Adrenal gland (tissue), 12 donors: ENCODE results near the gene PTMA. TPM values are rescaled to one million over a fixed set of nuclear protein-coding genes. Genes with fewer than 3 reads are reported as not detected.

ENCODE experiments used
- DNase-seq, 7 donors: peaks; one replicate each; pipeline ENCODE4 v3.0.0-alpha.2; 2019 to 2020
- H3K27ac ChIP-seq, 5 donors: fragments of 200-600 bp; sonication (generic) in 4 of 5; 1 replicate in 3 of 5; 2 replicates in 2 of 5; pipeline versions ENCODE4 v1.5.1 to v1.8.0; 2016 to 2020; ENCODE audit warnings: mild to moderate bottlenecking in 1 of 5
- H3K27me3 ChIP-seq: fragments of 200-600 bp; 2 replicates; pipeline ENCODE4 v1.8.0; 2021
- H3K36me3 ChIP-seq, 2 donors: fragments of 200-600 bp; replicated peaks in 1 of 2; 1 replicate in 1 of 2; 2 replicates in 1 of 2; pipeline versions ENCODE4 v1.5.1 to v1.8.0; 2018 to 2022
- H3K4me1 ChIP-seq, 2 donors: fragments of 200-600 bp; replicated peaks in 1 of 2; 1 replicate in 1 of 2; 2 replicates in 1 of 2; pipeline versions ENCODE4 v1.5.1 to v1.8.0; 2018 to 2021
- H3K4me3 ChIP-seq, 4 donors: fragments of 200-600 bp; sonication (generic) in 3 of 4; one replicate each; pipeline ENCODE4 v1.5.1; 2016 to 2018
- H3K9me3 ChIP-seq, 3 donors: fragments of 200-600 bp; sonication (generic) in 1 of 3; replicated peaks in 1 of 3; 1 replicate in 2 of 3; 2 replicates in 1 of 3; pipeline versions ENCODE4 v1.5.1 to v1.8.0; 2016 to 2021
- POLR2A ChIP-seq, 2 donors: fragments of 450-650 bp; IDR thresholded peaks; one replicate each; pipeline ENCODE4 v1.6.1; 2017; ENCODE audit warnings: antibody characterized with exemption in 2 of 2, mild to moderate bottlenecking in 2 of 2, moderate library complexity in 1 of 2
- WGBS, 4 donors: extraction: QIAGEN DNeasy Blood & Tissue Kit in 2 of 4; methylation state at CpG; one replicate each; pipeline versions ENCODE4 v1.1.5 to v1.1.7; 2013 to 2017; 5-methylcytosine and 5-hydroxymethylcytosine counted together
- intact Hi-C, 2 donors: fragments of 100-400 bp; cut with DNase I; formaldehyde crosslinking; loops; one replicate each; pipeline versions ENCODE4 v1.14.1 to v1.15.0; 2022 to 2023
- polyA plus RNA-seq, 3 donors: library from polyadenylated mRNA; stranded (reverse); fragments of 200-250 nt in 2 of 3; fragments of 350-450 nt in 1 of 3; fragmentation: Illumina TruSeq in 1 of 3; extraction: RNeasy Lipid Tissue Mini Kit (QIAGEN cat#74804) in 1 of 3; gene quantifications; one replicate each; pipeline ENCODE4 v1.2.3, GENCODE V29; 2013 to 2014
- total RNA-seq, 9 donors: library from RNA; depleted of rRNA in 4 of 9; stranded (reverse); fragments of >200 nt in 4 of 9; fragments of 120-200 nt in 1 of 9; fragmentation: NEBNext Ultra II Directional in 1 of 9; extraction: Animal tissue kit (Norgen Biotek cat#: 25700) in 1 of 9; gene quantifications; one replicate each; pipeline versions ENCODE4 v1.1.0 to v1.2.4, GENCODE V29; 2013 to 2023
- TF ChIP-seq, protein P1 (sequence below), 6 experiments: fragments of 450-650 bp in 4 of 6; fragments of 200-600 bp in 2 of 6; sonication (generic) in 1 of 6; IDR thresholded peaks; 1 replicate in 5 of 6; 2 replicates in 1 of 6; pipeline versions ENCODE4 v1.5.1 to v1.8.0; 2016 to 2021; ENCODE audit warnings: antibody characterized with exemption in 6 of 6, mild to moderate bottlenecking in 2 of 6, moderate library complexity in 1 of 6
- donor health status: healthy with polysubstance abuse.
- donor health status: Bipolar disorder and iron deficiency.
- donor health status: DM: yes; HTN: yes; CAD: no.
- donor health status: DM: no; HTN: no; CAD: no.
- donor health status: DM: no; HTN: no; CAD: no.
- donor health status: DM: yes; HTN: yes; CAD: no.

Gene PTMA
- total and polyA plus RNA-seq, 12 donors: 346 to 1,198 (median 504) TPM

DNA sequence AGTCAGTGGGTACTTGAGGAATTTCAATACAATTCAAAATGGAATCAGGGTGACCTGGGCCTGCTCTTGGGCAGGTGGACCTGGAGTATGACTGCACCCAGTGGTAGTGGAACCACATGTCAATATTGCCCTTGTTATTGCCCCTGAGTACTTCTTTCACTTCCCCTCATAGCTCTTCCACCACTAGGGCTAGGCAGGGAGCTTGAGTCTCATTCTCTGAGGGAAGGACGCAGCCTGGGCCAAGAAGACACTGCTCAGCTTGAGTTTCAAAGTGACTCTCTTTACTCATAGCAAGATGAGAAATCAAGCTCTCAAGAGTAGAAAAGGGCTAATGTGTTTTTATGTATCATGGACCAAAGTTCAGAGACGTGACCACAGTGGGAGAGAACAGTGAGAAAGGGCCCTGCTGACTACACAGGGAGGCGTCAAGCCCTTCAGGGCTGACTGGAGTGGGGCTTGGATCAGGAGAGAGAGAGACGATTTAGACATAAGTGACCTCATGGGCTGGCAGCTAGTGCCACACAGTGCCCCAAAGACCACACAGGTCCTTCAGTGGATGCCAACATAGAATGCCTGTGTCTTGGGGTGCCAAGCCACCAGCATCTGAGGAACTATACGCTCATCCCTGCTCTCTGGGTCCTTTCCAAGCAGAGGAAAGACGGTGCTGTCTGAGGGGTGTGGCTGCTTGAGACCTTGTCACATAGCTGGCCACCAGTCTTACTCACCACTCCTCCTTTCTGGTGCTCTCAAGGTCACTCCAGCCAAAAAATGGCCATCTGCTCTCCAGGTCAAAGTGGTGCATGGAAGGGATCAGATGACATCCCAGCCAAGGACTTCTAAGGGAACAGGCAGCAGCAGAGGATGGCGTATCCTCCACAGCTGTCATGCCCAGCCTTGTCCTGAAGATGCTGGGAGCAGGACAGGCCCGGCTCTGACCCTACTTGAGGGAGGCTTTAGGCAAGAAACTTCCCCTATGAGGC lies 13.0 kb downstream of the PTMA start:
- no peaks in the 10 kb centered on the region for H3K36me3 ChIP-seq
- WGBS, 4 donors: 71 to 84% (median 73%) methylated on average over 7 to 8 of the region's 8 CpGs
- DNase-seq: peak in 4 of 7 donors; percentile 26 to 62 (median 28)
- peaks cover 7 to 12% of the 10 kb centered on the region in 2 donors for H3K4me1 ChIP-seq
- TF ChIP-seq, protein P1, sequence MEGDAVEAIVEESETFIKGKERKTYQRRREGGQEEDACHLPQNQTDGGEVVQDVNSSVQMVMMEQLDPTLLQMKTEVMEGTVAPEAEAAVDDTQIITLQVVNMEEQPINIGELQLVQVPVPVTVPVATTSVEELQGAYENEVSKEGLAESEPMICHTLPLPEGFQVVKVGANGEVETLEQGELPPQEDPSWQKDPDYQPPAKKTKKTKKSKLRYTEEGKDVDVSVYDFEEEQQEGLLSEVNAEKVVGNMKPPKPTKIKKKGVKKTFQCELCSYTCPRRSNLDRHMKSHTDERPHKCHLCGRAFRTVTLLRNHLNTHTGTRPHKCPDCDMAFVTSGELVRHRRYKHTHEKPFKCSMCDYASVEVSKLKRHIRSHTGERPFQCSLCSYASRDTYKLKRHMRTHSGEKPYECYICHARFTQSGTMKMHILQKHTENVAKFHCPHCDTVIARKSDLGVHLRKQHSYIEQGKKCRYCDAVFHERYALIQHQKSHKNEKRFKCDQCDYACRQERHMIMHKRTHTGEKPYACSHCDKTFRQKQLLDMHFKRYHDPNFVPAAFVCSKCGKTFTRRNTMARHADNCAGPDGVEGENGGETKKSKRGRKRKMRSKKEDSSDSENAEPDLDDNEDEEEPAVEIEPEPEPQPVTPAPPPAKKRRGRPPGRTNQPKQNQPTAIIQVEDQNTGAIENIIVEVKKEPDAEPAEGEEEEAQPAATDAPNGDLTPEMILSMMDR (IDR thresholded peaks at IDR 0.05): no peak
- H3K27me3 ChIP-seq: no peaks in the 10 kb centered on the region
- H3K4me3 ChIP-seq: no peak overlapping the region
- intact Hi-C loops: no loop called here
- H3K9me3 ChIP-seq: no peaks in the 10 kb centered on the region
- H3K27ac ChIP-seq: no peak overlapping the region

DNA sequence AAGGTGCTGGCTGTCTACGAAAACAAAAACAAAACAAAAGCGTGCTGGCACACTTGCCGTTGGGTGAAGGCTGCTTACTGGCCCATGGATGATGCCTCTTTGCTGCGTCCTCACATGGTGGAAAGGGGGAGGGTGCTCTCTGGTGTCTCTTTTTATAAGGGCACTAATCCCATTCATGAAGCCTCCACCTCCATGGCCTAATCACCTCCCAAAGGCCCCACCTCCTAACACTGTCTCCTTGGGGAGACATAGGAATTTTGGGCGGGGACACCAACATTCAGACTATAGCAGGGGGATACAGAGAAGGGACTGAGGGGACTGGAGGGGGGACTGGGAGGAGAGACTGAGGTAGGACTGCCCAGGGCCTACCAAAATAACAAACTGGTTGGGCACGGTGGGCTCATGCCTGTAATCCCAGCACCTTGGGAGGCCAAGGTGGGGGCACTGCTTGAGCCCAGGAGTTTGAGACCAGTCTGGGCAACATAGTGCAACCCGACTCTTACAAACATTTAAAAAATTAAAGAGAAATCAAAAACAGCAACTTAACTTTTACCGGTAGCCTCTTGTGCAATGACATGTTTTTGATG lies 14.5 kb downstream of the PTMA start:
- Histone ChIP-seq H3K9me3 (no peaks in the 10 kb centered on the region), H3K27me3 (no peaks in the 10 kb centered on the region), H3K4me3 (no peak overlapping the region), H3K36me3 (no peaks in the 10 kb centered on the region), H3K27ac (no peak overlapping the region), H3K4me1 (peaks cover 7 to 9% of the 10 kb centered on the region in 2 donors)
- TF ChIP-seq, protein P1 (IDR thresholded peaks at IDR 0.05): no peak
- no peak for TF ChIP-seq POLR2A (IDR thresholded peaks at IDR 0.05)
- DNase-seq: peak in 1 of 7 donors; percentile 31
- intact Hi-C loops: no loop called here
- WGBS, 4 donors: 87 to 94% (median 92%) methylated on average over 8 of the region's 8 CpGs

DNA sequence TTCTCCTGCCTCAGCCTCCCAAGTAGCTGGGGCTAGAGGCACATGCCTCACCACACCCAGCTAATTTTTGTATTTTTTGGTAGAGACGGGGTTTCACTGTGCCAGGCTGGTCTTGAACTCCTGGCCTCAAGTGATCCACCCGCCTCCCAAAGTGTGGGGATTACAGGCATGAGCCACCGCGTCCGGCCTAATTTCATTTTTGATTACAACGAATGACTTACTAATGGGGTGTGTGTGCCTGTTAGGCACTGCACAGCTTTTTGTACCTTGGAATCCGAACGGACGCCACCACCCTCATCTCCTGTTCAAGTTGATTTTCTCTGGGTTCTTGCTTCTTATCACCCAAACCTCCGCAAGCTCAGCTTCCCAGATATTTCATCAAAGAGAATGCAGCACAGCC lies 17.2 kb downstream of the PTMA start:
- Histone ChIP-seq H3K4me1 (no peaks in the 10 kb centered on the region), H3K27me3 (no peaks in the 10 kb centered on the region), H3K9me3 (no peaks in the 10 kb centered on the region), H3K4me3 (no peak overlapping the region), H3K36me3 (no peaks in the 10 kb centered on the region), H3K27ac (no peak overlapping the region)
- no peak for DNase-seq
- WGBS, 4 donors: 88 to 94% (median 91%) methylated on average over 10 of the region's 10 CpGs
- TF ChIP-seq, protein P1 (IDR thresholded peaks at IDR 0.05): no peak
- no peak for TF ChIP-seq POLR2A (IDR thresholded peaks at IDR 0.05)
- intact Hi-C loops: no loop called here

GRCh38 chr2:231726276-231726675 lies 18.0 kb downstream of the PTMA start:
- no peaks in the 10 kb centered on the region for H3K27me3 ChIP-seq
- no peak overlapping the region for H3K27ac ChIP-seq
- 85 to 90% (median 89%) methylated on average over 8 of the region's 8 CpGs for WGBS, 4 donors
- DNase-seq: no peak
- no peak overlapping the region for H3K4me3 ChIP-seq
- no peak for TF ChIP-seq POLR2A (IDR thresholded peaks at IDR 0.05)
- TF ChIP-seq, protein P1 (IDR thresholded peaks at IDR 0.05): no peak
- no peaks in the 10 kb centered on the region for H3K4me1 ChIP-seq
- H3K9me3 ChIP-seq: no peaks in the 10 kb centered on the region
- intact Hi-C loops: no loop called here
- H3K36me3 ChIP-seq: no peaks in the 10 kb centered on the region
